IPS-NIHi11 (cell line): ENCODE measurements around the gene RNF213.
"Not testable (repeated sequence)": the region's sequence is repeated elsewhere in the genome, so short reads cannot be mapped to it uniquely, and the experiment has no call there.

Experiments
- DNase-seq: peaks from one replicate; pipeline ENCODE4 v3.0.0; 2012; ENCODE audit warnings: mixed read lengths, low spot score

Gene RNF213

GRCh38 chr17:80320496-80320895, 59.8 kb downstream of the RNF213 start:
- DNase-seq = no peak

- DNase-seq = no peak
These were observed 62.2 kb downstream of the RNF213 start for GRCh38 chr17:80322864-80323263.

GRCh38 chr17:80323982-80324381, 63.3 kb downstream of the RNF213 start:
- DNase-seq = no peak

GRCh38 chr17:80327518-80327917, 66.9 kb downstream of the RNF213 start:
- no peak for DNase-seq

GRCh38 chr17:80328634-80329380, 68.2 kb downstream of the RNF213 start:
- DNase-seq = no peak

- DNase-seq = not testable (repeated sequence)
These were observed 68.8 kb downstream of the RNF213 start for GRCh38 chr17:80329421-80329820.

GRCh38 chr17:80330276-80330675, 69.6 kb downstream of the RNF213 start:
- DNase-seq = no peak

GRCh38 chr17:80330938-80331337, 70.3 kb downstream of the RNF213 start:
- DNase-seq = not testable (repeated sequence)

GRCh38 chr17:80331820-80332219, 71.2 kb downstream of the RNF213 start:
- DNase-seq = no peak

- no peak for DNase-seq
These were observed 76.7 kb downstream of the RNF213 start for GRCh38 chr17:80337195-80337895.

- no peak for DNase-seq
These were observed 78.5 kb downstream of the RNF213 start for GRCh38 chr17:80339118-80339517.

GRCh38 chr17:80339731-80340456, 79.2 kb downstream of the RNF213 start:
- DNase-seq = no peak

GRCh38 chr17:80345321-80345720, 84.7 kb downstream of the RNF213 start:
- no peak for DNase-seq

- DNase-seq = no peak
These were observed 85.3 kb downstream of the RNF213 start for GRCh38 chr17:80345841-80346497.

- no peak for DNase-seq
These were observed 86.0 kb downstream of the RNF213 start for GRCh38 chr17:80346498-80347275.

- DNase-seq = no peak
These were observed 86.9 kb downstream of the RNF213 start for GRCh38 chr17:80347536-80347935.

GRCh38 chr17:80347948-80348351, 87.3 kb downstream of the RNF213 start:
- DNase-seq = no peak

- DNase-seq = no peak
These were observed 88.0 kb downstream of the RNF213 start for GRCh38 chr17:80348551-80349150.

GRCh38 chr17:80349151-80349651, 88.5 kb downstream of the RNF213 start:
- no peak for DNase-seq

- DNase-seq = no peak
These were observed 89.1 kb downstream of the RNF213 start for GRCh38 chr17:80349751-80350150.
